DMS79 (cell line): ENCODE measurements around the gene DAZAP2.
"Not testable (repeated sequence)": the region's sequence is repeated elsewhere in the genome, so short reads cannot be mapped to it uniquely, and the experiment has no call there.

ENCODE experiments used
- DNase-seq: peaks from one replicate; lab custom pipeline; 2025; lab: John Stamatoyannopoulos, UW

Gene DAZAP2

DNA sequence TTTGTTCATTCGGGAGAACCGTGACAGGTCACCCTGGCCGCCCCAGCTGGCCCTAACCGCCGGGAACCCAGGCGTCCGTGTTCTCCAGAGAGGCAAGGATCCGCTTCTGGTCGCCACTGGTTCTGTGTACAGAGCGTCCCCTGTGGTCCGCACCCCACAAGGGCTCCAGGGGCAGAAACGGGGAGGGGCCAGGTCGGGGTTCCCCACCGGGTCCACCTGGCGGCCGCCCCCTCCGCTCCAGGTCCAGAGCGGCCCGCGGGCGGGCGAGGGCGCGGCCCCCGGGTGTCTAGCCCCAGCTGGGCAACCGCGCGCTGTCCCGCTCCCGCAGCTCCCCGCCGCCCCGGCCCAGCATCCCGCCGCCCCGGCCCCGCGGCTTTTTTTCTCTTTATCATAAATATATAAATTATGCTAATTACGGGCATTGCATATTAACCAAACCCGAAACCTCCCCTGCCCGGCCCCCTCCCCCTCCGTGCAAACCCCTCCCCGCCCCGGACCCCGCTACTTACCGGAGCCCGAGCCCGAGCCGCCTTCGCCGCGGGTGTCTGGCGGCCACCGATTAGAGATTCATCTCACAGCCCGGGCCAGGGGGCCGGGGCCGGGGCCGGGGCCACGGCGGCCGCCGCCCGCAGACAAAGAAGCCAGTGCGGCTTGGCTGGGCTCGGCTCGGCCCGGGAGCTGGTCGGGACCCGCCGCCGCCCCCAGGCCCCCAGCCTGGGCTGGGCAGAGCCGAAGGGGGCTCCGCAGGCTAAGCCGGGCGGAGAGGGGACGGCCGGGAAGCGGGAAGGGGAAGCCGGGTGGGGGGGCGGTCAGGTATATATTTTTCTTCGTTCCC is 21.3 kb upstream of the DAZAP2 start:
- no peak for DNase-seq

DNA sequence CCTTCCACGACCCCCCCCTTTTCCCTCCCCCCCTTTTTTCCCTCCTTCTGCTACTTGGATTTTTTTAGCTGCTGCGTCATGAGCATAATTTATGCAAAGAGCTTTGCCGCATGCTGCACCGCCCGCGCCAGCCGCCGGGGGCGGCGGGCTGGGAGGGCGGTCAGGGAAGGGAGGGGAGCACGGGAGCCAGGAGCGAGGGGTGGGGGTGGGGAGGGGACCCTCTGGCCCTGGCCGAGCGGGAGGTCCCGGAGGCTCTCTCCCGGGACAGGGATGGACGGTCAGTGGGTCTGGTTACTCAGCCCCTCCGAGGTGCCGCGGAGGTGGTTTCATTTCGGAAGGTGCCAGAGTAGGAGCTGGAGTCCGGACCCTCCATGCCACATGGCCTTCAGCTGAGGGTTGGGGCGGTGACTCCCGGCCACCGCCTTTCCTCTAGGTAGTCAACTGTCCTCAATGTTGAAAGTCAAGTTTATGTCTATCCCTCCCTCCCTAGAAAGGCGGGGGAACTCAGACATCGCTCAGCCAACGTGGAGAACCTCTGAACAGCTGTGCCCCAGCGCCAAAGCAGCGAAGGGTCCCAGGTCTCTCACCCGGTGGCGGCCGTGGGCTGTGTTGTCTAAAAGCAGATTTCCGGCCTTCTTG is 20.5 kb upstream of the DAZAP2 start, which contains the start of gene POU6F1:
Gene POU6F1 (minus strand): TSS at position 95 of the 639 bp plus-strand sequence. CDS start 11,226 bp downstream, outside the sequence.
- DNase-seq, result no peak

GRCh38 chr12:51218607-51219161 is 19.9 kb upstream of the DAZAP2 start:
- no peak for DNase-seq

DNA sequence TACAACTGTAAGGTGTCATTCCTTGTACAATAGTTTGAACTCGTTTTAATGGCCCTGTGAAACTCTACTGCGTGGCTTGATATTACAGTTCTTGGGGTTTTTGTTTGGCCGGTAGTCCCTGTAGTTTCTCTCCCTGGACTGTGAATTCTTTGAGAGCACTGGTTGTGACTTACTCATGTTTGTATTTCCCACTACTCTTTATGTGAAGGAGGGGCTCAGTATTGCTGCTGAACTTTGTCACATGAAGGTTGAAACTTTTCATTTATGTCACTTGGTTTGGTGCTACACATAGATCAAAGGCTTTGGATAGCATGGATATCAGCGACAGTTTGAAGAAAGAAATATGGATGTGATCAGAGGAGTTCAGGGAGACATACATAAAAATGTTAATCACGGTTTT is 19.3 kb upstream of the DAZAP2 start:
- no peak for DNase-seq

- not testable (repeated sequence) for DNase-seq
Measured at GRCh38 chr12:51219857-51220256, 18.8 kb upstream of the DAZAP2 start.

GRCh38 chr12:51222461-51222860 is 16.2 kb upstream of the DAZAP2 start:
- DNase-seq, result no peak

GRCh38 chr12:51224625-51225024 is 14.0 kb upstream of the DAZAP2 start:
- no peak for DNase-seq

DNA sequence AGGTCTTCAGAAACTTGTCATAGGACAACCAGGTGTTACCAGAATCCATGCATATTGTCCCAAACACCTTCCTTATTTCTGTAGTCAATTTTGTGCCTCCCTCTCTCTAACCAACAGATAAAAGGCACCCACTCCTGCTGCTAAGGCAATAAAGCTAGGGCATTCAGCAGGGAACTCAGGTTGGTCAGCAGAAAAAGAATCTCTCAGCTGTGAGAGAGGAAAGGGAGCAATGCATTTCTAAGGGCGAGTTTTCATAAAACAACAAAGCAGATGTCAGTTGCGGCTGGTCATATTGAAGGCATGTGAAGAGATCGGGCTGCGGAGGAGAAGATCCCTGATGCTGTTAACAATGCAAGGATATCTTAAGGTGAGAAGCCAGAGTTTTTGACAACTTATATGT is 13.4 kb upstream of the DAZAP2 start:
- no peak for DNase-seq

DNA sequence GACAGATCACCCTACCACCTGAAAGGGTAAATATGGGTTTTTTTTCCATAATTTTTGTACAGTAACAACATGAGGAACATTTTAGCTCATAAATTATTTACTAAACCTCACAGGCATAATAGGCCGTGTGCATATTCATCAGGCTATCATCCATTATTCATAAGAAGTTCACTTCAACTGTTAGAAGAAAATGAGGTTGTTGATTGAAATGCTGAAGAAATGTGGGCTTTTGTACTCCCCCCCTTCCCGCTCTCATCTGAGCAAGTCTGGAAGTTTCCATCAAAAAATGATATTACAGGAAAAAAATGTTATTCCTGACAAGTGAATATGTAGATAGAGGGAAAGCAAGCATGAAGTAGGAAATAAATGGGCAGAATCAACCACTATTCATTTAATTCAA is 12.9 kb upstream of the DAZAP2 start:
- DNase-seq, result no peak

GRCh38 chr12:51227112-51227511 is 11.5 kb upstream of the DAZAP2 start:
- not testable (repeated sequence) for DNase-seq

DNA sequence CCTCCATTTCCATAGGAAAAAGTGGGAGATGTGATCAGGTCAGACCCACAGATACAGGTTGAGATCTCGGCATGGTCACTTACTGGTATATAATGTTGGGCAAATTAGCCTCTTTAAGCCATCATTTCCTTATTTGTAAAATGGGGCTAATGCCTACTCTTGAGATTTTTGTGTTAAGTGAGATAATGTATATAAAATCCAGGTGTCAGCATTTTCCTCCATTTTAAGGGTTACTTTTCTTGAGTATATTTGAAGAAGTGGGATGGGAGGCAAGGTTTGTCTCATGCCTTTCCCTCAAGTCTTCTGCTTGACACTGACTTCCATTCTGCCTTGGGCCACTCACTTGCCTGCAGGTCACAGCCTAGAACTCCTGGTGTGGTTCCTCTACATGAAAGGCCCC is 10.7 kb upstream of the DAZAP2 start:
- no peak for DNase-seq

GRCh38 chr12:51229116-51229809 is 9.4 kb upstream of the DAZAP2 start:
- no peak for DNase-seq

GRCh38 chr12:51232642-51233041 is 6.0 kb upstream of the DAZAP2 start:
- DNase-seq, result no peak

DNA sequence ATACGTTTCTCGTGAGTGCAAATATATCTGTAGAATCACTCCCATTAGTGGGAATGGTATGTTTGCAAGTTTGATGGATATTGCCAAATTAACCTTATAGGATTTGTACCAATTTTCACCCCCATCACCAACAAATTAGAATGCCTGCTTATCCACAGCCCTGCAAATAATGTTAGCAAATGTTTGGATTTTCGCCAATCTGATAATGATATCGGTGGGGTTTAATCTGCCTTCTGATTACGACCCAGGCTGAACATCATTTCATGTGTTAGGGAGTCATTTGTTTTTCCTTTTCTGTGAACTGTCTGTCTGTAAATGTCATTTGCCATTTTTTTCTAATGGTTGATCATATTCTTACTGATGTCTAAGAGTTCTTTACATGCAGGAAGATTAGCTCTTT is 4.1 kb upstream of the DAZAP2 start:
- no peak for DNase-seq

DNA sequence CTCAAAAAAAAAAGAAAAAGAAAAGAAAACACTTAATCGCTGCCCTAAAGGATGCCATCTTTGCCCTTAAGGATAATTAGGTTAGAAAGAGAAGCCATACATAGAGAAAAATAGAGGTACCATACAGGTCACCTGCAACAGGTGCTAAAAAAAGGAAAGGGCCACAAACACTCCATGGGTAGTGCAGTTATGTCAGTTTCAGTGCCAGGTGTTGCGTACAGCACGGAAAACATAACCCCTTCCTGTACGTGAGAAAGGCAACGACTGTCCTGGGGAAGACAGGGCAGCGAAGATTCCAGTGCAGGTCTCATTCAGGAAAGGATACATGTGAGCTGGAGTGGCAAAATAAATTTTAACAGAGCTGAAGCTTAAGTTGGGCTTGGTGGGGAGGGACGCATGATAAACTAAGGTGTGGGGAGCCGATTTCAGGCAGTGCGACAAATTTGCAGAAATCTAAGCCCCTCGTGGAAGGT is 553 bp upstream of the DAZAP2 start:
- no peak for DNase-seq

GRCh38 chr12:51240971-51241370 is 2.3 kb downstream of the DAZAP2 start:
- no peak for DNase-seq

DNA sequence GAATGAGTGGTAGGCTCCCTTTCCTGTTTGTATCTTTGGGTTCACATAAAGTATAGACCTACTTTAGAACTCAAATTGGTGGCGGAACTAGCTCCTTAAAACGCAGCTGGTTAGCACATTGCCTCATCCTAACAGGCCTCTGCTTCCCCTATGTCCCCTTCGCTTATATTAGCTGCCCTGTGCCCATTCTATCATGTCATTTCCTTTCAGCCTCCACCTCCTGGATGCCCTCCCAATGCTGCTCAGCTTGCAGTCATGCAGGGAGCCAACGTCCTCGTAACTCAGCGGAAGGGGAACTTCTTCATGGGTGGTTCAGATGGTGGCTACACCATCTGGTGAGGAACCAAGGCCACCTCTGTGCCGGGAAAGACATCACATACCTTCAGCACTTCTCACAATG is 3.5 kb downstream of the DAZAP2 start:
- no peak for DNase-seq

DNA sequence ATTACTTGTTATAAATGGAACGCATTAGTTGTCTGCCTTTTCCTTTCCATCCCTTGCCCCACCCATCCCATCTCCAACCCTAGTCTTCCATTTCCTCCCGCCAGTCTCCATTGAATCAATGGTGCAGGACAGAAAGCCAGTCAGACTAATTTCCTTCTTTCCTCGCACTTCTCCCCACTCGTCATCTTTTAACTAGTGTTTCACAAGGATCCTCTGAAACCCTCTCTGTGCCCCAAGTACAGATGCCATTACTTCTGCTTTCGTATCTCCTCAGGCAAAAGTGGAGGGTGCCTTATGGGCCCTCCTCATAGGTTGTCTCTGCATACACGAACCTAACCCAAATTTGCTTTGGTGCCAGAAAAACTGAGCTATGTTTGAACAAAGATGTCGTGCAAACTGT is 4.2 kb downstream of the DAZAP2 start:
- no peak for DNase-seq

DNA sequence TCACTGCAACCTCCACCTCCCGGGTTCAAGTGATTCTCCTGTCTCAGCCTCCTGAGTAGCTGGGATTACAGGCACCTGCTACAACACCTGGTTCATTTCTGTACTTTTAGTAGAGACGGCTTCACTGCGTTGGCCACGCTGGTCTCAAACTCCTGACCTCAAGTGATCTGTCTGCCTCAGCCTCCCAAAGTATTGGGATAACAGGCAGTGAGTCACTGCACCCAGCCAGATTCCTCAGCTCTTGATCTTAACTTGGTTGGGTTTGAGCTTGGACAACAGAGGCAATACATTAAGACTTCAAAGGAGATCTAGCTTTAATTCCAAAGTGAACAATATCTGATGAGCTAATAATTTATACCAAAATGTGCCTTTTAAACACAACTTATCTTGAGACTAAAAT is 5.6 kb downstream of the DAZAP2 start:
- DNase-seq, result no peak

DNA sequence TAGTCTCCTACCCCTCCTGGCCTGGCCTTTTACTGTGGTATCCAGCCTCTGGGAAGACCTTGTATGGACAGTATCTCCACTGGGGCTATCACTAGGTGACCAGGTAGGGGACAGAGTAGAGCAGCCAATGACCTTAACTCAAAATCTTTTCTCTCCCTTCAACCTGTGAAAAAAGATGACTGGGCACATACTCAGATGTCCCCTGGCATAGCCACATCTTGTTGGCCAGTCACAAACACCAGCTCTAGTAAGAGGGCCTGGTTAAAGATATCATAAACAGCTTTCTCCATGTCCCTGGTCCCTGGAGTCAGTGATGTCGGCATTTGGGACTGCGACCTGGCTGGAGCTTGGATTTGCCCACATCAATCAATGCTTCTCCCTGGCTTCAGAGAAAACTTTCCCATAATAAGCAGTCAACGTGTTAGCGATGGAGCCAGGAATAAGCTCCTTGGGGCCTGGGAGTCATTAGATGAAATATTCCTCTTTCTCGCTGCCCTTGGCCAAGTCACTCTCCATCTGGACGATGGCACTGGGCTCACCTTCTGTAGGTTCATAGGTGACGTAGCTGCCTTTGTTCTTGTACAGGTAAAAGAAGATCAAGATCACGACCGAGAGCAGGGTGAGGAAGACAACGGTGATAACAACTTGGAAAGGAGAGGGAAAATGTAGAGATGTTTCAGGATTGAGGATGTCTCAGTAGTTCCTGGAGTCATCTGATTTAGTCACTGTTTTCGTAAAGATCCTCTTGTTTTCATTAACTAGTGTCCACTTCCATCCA is 7.0 kb downstream of the DAZAP2 start:
- DNase-seq, result no peak

DNA sequence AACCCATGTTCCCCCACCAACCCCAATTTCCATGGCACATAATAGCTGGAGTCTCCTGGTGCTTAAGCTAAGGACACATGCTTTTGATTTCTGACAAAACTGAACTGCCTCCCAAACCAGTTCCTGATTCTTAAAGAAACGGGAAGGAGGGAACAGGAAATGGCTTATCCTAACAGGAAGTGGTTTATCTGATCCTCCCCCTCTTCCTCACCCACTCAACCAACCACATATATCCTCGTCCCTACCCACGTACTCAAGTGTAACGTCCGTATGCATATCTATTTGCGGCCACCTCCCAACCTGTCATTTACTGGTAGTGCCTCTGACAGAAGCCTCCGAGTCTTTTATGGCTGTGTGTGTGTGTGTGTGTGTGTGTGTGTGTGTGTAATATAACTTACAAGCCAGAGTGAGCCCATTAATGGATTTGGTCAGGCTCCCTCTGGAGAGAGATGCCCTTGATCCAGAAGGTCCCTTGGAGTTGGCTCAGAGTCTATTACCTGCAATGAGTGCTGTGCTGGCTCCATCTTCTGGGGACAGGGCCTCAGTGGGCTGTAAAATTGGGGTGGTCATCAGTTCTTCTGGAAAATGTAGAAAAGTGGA is 7.7 kb downstream of the DAZAP2 start:
- no peak for DNase-seq
